Thymus (tissue), 11 donors: Measurements from ENCODE around the gene ANKHD1. TPM values are rescaled to one million over a fixed set of nuclear protein-coding genes. Genes with fewer than 3 reads are reported as not detected.

Experiments
- DNase-seq, 9 donors: peaks; one replicate each; pipeline ENCODE4 v3.0.0-alpha.2; 2013; ENCODE audit warnings: low spot score in 9 of 9, low read depth in 6 of 9, missing footprints in 1 of 9
- H3K27ac ChIP-seq, 2 donors: one replicate each; pipeline ENCODE4 v1.5.1; 2013; ENCODE audit warnings: control low read depth in 1 of 2, low read depth in 1 of 2, low read length in 1 of 2, mild to moderate bottlenecking in 1 of 2, moderate library complexity in 1 of 2
- H3K27me3 ChIP-seq, 2 donors: one replicate each; pipeline ENCODE4 v1.5.1; 2013; ENCODE audit warnings: low read length in 1 of 2; ENCODE audit not compliant: control insufficient read depth in 2 of 2, insufficient read depth in 1 of 2
- H3K36me3 ChIP-seq, 2 donors: one replicate each; pipeline ENCODE4 v1.5.1; 2013; ENCODE audit warnings: low read length in 1 of 2, mild to moderate bottlenecking in 1 of 2, moderate library complexity in 1 of 2; ENCODE audit not compliant: control insufficient read depth in 2 of 2, insufficient read depth in 2 of 2
- H3K4me1 ChIP-seq, 2 donors: one replicate each; pipeline ENCODE4 v1.5.1; 2013; ENCODE audit warnings: low read length in 2 of 2; ENCODE audit not compliant: control insufficient read depth in 2 of 2, insufficient read depth in 2 of 2
- H3K4me3 ChIP-seq, 2 donors: one replicate each; pipeline ENCODE4 v1.5.1; 2013; ENCODE audit warnings: low read length in 2 of 2, control low read depth in 1 of 2, mild to moderate bottlenecking in 1 of 2
- H3K9me3 ChIP-seq, 2 donors: one replicate each; pipeline ENCODE4 v1.5.1; 2013; ENCODE audit warnings: low read length in 1 of 2, mild to moderate bottlenecking in 1 of 2; ENCODE audit not compliant: control insufficient read depth in 2 of 2, insufficient read depth in 1 of 2
- WGBS: extraction: QIAGEN DNeasy Blood & Tissue Kit; methylation state at CpG from one replicate; pipeline ENCODE4 v1.1.7; 2013; 5-methylcytosine and 5-hydroxymethylcytosine counted together
- polyA plus RNA-seq: library from polyadenylated mRNA; stranded (reverse); fragments of 200-250 nt; gene quantifications from one replicate; pipeline ENCODE4 v1.2.3, GENCODE V29; 2013
- total RNA-seq: library from RNA; stranded (reverse); fragments of 120-200 nt; gene quantifications from one replicate; pipeline ENCODE4 v1.2.4, GENCODE V29; 2013
- donor health status: healthy.

The ANKHD1 gene
- total and polyA plus RNA-seq, 2 donors, result 37.4 to 60.1 TPM

GRCh38 chr5:140550147-140551079 is 148.8 kb downstream of the ANKHD1 start:
- Histone ChIP-seq H3K27me3 (no peaks in the 10 kb centered on the region), H3K36me3 (peaks cover 27 to 41% of the 10 kb centered on the region in 2 donors), H3K27ac (no peak overlapping the region), H3K9me3 (no peaks in the 10 kb centered on the region), H3K4me1 (peaks cover 15 to 38% of the 10 kb centered on the region in 2 donors), H3K4me3 (no peak overlapping the region)
- WGBS, result 96% methylated on average over 11 of the region's 11 CpGs
- no peak for DNase-seq

GRCh38 chr5:140551872-140552271 is 150.2 kb downstream of the ANKHD1 start:
- Histone ChIP-seq H3K36me3 (peaks cover 27 to 41% of the 10 kb centered on the region in 2 donors), H3K9me3 (no peaks in the 10 kb centered on the region), H3K4me1 (peaks cover 26 to 44% of the 10 kb centered on the region in 2 donors), H3K4me3 (no peak overlapping the region), H3K27ac (no peak overlapping the region), H3K27me3 (no peaks in the 10 kb centered on the region)
- 99% methylated on average over 4 of the region's 4 CpGs for WGBS
- no peak for DNase-seq

GRCh38 chr5:140553657-140554056 is 152.0 kb downstream of the ANKHD1 start:
- Histone ChIP-seq H3K4me1 (peaks cover 20 to 30% of the 10 kb centered on the region in 2 donors), H3K36me3 (peaks cover 27 to 41% of the 10 kb centered on the region in 2 donors), H3K4me3 (no peak overlapping the region), H3K9me3 (no peaks in the 10 kb centered on the region), H3K27me3 (no peaks in the 10 kb centered on the region), H3K27ac (no peak overlapping the region)
- WGBS, result 93% methylated on average over 2 of the region's 2 CpGs
- DNase-seq, result no peak

GRCh38 chr5:140554454-140554853 is 152.8 kb downstream of the ANKHD1 start:
- peaks cover 22 to 34% of the 10 kb centered on the region in 2 donors for H3K36me3 ChIP-seq
- WGBS, result 71% methylated on average over 2 of the region's 2 CpGs

GRCh38 chr5:140555747-140556312 is 154.2 kb downstream of the ANKHD1 start:
- Histone ChIP-seq H3K27me3 (no peaks in the 10 kb centered on the region), H3K9me3 (no peaks in the 10 kb centered on the region), H3K27ac (peak overlapping the region in 1 of 2 donors; percentile 21), H3K36me3 (peaks cover 12 to 23% of the 10 kb centered on the region in 2 donors), H3K4me1 (peaks cover 20 to 21% of the 10 kb centered on the region in 2 donors), H3K4me3 (peak overlapping the region; percentile 81 to 83)
- DNase-seq, result no peak
- WGBS, result 94% methylated on average over 1 of the region's 1 CpG

More at GRCh38 chr5:140554454-140554853, 152.8 kb downstream of the ANKHD1 start:
- Histone ChIP-seq H3K27me3 (no peaks in the 10 kb centered on the region), H3K27ac (no peak overlapping the region), H3K9me3 (no peaks in the 10 kb centered on the region), H3K4me1 (peaks cover 20 to 22% of the 10 kb centered on the region in 2 donors), H3K4me3 (no peak overlapping the region)
- no peak for DNase-seq

- Histone ChIP-seq H3K4me1 (peaks cover 20 to 21% of the 10 kb centered on the region in 2 donors), H3K9me3 (no peaks in the 10 kb centered on the region), H3K27me3 (no peaks in the 10 kb centered on the region), H3K4me3 (peak overlapping the region; percentile 81 to 83), H3K27ac (no peak overlapping the region), H3K36me3 (peaks cover 7 to 20% of the 10 kb centered on the region in 2 donors)
- peak in 1 of 9 donors; percentile 36 for DNase-seq
- 13% methylated on average over 6 of the region's 6 CpGs for WGBS
Observed at GRCh38 chr5:140556438-140556837, 154.8 kb downstream of the ANKHD1 start.

- Histone ChIP-seq H3K36me3 (peaks cover 3 to 18% of the 10 kb centered on the region in 2 donors), H3K4me1 (peaks cover 20 to 21% of the 10 kb centered on the region in 2 donors), H3K4me3 (peak within 1 kb of the TSS; percentile 81 to 83), H3K27ac (peak within 1 kb of the TSS; percentile 80 to 85), H3K9me3 (no peaks in the 10 kb centered on the region), H3K27me3 (no peaks in the 10 kb centered on the region)
- under 1% methylated on average over 46 of the region's 46 CpGs for WGBS
- DNase-seq, result peak in 7 of 9 donors; percentile 65 to 87 (median 76)
Observed at GRCh38 chr5:140557136-140557805, 155.6 kb downstream of the ANKHD1 start, which contains the start of gene SRA1. Gene SRA1 (minus strand): TSS chr5:140557473. CDS start chr5:140557452, 21 bp downstream.

GRCh38 chr5:140557965-140558364 is 156.3 kb downstream of the ANKHD1 start:
- peak overlapping the region; percentile 80 to 85 for H3K27ac ChIP-seq
- WGBS, result 98% methylated on average over 3 of the region's 3 CpGs
- H3K36me3 ChIP-seq, result peaks cover 3 to 18% of the 10 kb centered on the region in 2 donors
- DNase-seq, result no peak
- H3K4me1 ChIP-seq, result peaks cover 20 to 21% of the 10 kb centered on the region in 2 donors
- H3K9me3 ChIP-seq, result no peaks in the 10 kb centered on the region
- H3K4me3 ChIP-seq, result no peak overlapping the region
- H3K27me3 ChIP-seq, result no peaks in the 10 kb centered on the region
